H1 (cell line): ENCODE results near the gene KIF4A. TPM values are rescaled to one million over a fixed set of nuclear protein-coding genes. Genes with fewer than 3 reads are reported as not detected.

Experiments used
- CTCF ChIA-PET: fragments of 300-600 bp; sonication (Branson Sonifier 250); formaldehyde crosslinking; loops from one replicate; lab custom pipeline; 2021; ENCODE audit not compliant: partially characterized antibody; lab: Charles Lee
- POLR2A ChIA-PET: fragments of 300-600 bp; sonication (Branson Sonifier 250); formaldehyde crosslinking; loops from one replicate; lab custom pipeline; 2021; ENCODE audit warnings: inconsistent platforms; ENCODE audit not compliant: partially characterized antibody; lab: Charles Lee
- DNase-seq, 2 experiments: peaks; one replicate each; pipeline versions ENCODE4 v3.0.0 to v3.0.0-alpha.2; 2010 to 2022; ENCODE audit warnings: low spot score in 2 of 2, low read depth in 1 of 2, mixed read lengths in 1 of 2
- FAIRE-seq: peaks from 2 replicates; lab custom pipeline; 2011; peaks lifted over from hg19 to GRCh38; lab: Jason Lieb, UNC
- H2AFZ ChIP-seq: 2 replicates; pipeline ENCODE4 v1.8.1; 2012; ENCODE audit warnings: low read length, inconsistent platforms
- H2AK5ac ChIP-seq: 2 replicates; pipeline ENCODE4 v1.6.1; 2013; ENCODE audit warnings: low read depth, low read length
- H2BK120ac ChIP-seq: replicated peaks from 2 replicates; pipeline ENCODE3; 2013; ENCODE audit warnings: low read depth, low read length, inconsistent platforms
- H2BK12ac ChIP-seq: 2 replicates; pipeline ENCODE4 v1.6.1; 2013; ENCODE audit warnings: low read depth, low read length
- H2BK15ac ChIP-seq: 2 replicates; pipeline ENCODE4 v1.6.1; 2013; ENCODE audit warnings: low read length
- H2BK20ac ChIP-seq: 2 replicates; pipeline ENCODE4 v1.6.1; 2013; ENCODE audit warnings: low read length
- H2BK5ac ChIP-seq: 2 replicates; pipeline ENCODE4 v1.6.1; 2013; ENCODE audit warnings: low read depth, low read length
- H3K14ac ChIP-seq: 2 replicates; pipeline ENCODE4 v1.6.1; 2013; ENCODE audit warnings: inconsistent platforms; ENCODE audit not compliant: insufficient read length
- H3K18ac ChIP-seq: 2 replicates; pipeline ENCODE4 v1.6.1; 2013; ENCODE audit warnings: low read length; ENCODE audit errors: extremely low read depth
- H3K23ac ChIP-seq: 2 replicates; pipeline ENCODE4 v1.6.1; 2013; ENCODE audit warnings: inconsistent platforms; ENCODE audit not compliant: insufficient read length
- H3K23me2 ChIP-seq: 2 replicates; pipeline ENCODE4 v1.6.1; 2013; ENCODE audit warnings: low read depth, low read length
- H3K27ac ChIP-seq: 2 replicates; pipeline ENCODE4 v1.6.1; 2011; ENCODE audit warnings: low read depth, low read length, inconsistent platforms
- H3K27me3 ChIP-seq, 4 experiments: replicated peaks in 1 of 4; 1 replicate in 1 of 4; 2 replicates in 3 of 4; pipeline versions ENCODE4 v1.6.1 to v1.8.1; 2011 to 2013; ENCODE audit warnings: low read length in 3 of 4, mild to moderate bottlenecking in 3 of 4, inconsistent platforms in 2 of 4, mixed read lengths in 2 of 4, moderate library complexity in 1 of 4; ENCODE audit not compliant: control insufficient read depth in 3 of 4, insufficient read depth in 3 of 4; ENCODE audit errors: extremely low read depth in 1 of 4
- H3K36me3 ChIP-seq, 4 experiments: 2 replicates each; pipeline versions ENCODE4 v1.6.1 to v1.8.1; 2011 to 2013; ENCODE audit warnings: mild to moderate bottlenecking in 4 of 4, low read length in 3 of 4, moderate library complexity in 2 of 4, control low read depth in 1 of 4, inconsistent platforms in 1 of 4; ENCODE audit not compliant: insufficient read depth in 4 of 4, control insufficient read depth in 2 of 4
- H3K4ac ChIP-seq: replicated peaks from 2 replicates; pipeline ENCODE3; 2013; ENCODE audit warnings: low read length, low read depth, mixed read lengths, inconsistent platforms; ENCODE audit not compliant: insufficient read length
- H3K4me1 ChIP-seq, 4 experiments: replicated peaks in 1 of 4; 1 replicate in 1 of 4; 2 replicates in 3 of 4; pipeline versions ENCODE4 v1.6.1 to v1.8.1; 2011 to 2013; ENCODE audit warnings: low read length in 3 of 4, inconsistent platforms in 2 of 4, mixed read lengths in 1 of 4; ENCODE audit not compliant: insufficient read depth in 4 of 4, control insufficient read depth in 3 of 4
- H3K4me2 ChIP-seq, 2 experiments: 2 replicates each; pipeline versions ENCODE4 v1.6.1 to v1.8.1; 2011 to 2013; ENCODE audit warnings: low read depth in 2 of 2, low read length in 2 of 2, control low read depth in 1 of 2, inconsistent platforms in 1 of 2, mild to moderate bottlenecking in 1 of 2; ENCODE audit not compliant: insufficient read depth in 1 of 2
- H3K4me3 ChIP-seq, 4 experiments: fragments of 200-600, 300-600 bp in 1 of 4; sonication (generic), shearing (Covaris generic), sonication (Bioruptor Twin) in 1 of 4; 2 replicates each; pipeline versions ENCODE4 v1.5.1 to v1.8.1; 2011 to 2016; ENCODE audit warnings: low read length in 4 of 4, low read depth in 3 of 4, control low read depth in 2 of 4, inconsistent platforms in 2 of 4, mild to moderate bottlenecking in 2 of 4, mixed read lengths in 1 of 4, moderate library complexity in 1 of 4; ENCODE audit not compliant: insufficient read depth in 2 of 4; ENCODE audit errors: extremely low read depth in 1 of 4
- H3K56ac ChIP-seq: replicated peaks from 2 replicates; pipeline ENCODE3; 2013; ENCODE audit warnings: low read depth, mild to moderate bottlenecking, mixed read lengths, low read length, inconsistent platforms; ENCODE audit not compliant: insufficient read length
- H3K79me1 ChIP-seq: 2 replicates; pipeline ENCODE4 v1.6.1; 2013; ENCODE audit warnings: low read depth, low read length, control low read depth
- H3K79me2 ChIP-seq, 2 experiments: 2 replicates each; pipeline versions ENCODE4 v1.6.1 to v1.8.1; 2012 to 2013; ENCODE audit warnings: low read length in 2 of 2, mild to moderate bottlenecking in 2 of 2, inconsistent platforms in 1 of 2; ENCODE audit not compliant: insufficient read depth in 2 of 2, control insufficient read depth in 1 of 2
- H3K9ac ChIP-seq, 4 experiments: replicated peaks in 1 of 4; 1 replicate in 1 of 4; 2 replicates in 3 of 4; pipeline versions ENCODE4 v1.6.1 to v1.8.1; 2011 to 2013; ENCODE audit warnings: low read depth in 3 of 4, low read length in 3 of 4, control low read depth in 2 of 4, mild to moderate bottlenecking in 2 of 4, moderate library complexity in 2 of 4, inconsistent platforms in 1 of 4; ENCODE audit errors: extremely low read depth in 1 of 4
- H3K9me3 ChIP-seq, 2 experiments: 2 replicates each; pipeline versions ENCODE4 v1.6.1 to v1.8.1; 2012 to 2013; ENCODE audit warnings: mild to moderate bottlenecking in 2 of 2, moderate library complexity in 2 of 2, control low read depth in 1 of 2, inconsistent platforms in 1 of 2, low read depth in 1 of 2, low read length in 1 of 2, mixed read lengths in 1 of 2; ENCODE audit not compliant: insufficient read depth in 2 of 2
- H4K20me1 ChIP-seq, 2 experiments: replicated peaks in 1 of 2; 2 replicates each; pipeline versions ENCODE3 to v1.8.1; 2011 to 2013; ENCODE audit warnings: inconsistent platforms in 2 of 2, low read length in 2 of 2, mild to moderate bottlenecking in 1 of 2; ENCODE audit not compliant: insufficient read depth in 2 of 2, control insufficient read depth in 1 of 2
- H4K5ac ChIP-seq: 2 replicates; pipeline ENCODE4 v1.6.1; 2013; ENCODE audit warnings: low read length, low read depth, mixed read lengths, inconsistent platforms; ENCODE audit not compliant: insufficient read length
- H4K8ac ChIP-seq: 2 replicates; pipeline ENCODE4 v1.8.0; 2013; ENCODE audit warnings: mild to moderate bottlenecking, moderate library complexity, low read length, inconsistent platforms; ENCODE audit not compliant: insufficient read depth; ENCODE audit errors: extremely low read depth
- H4K91ac ChIP-seq: replicated peaks from 2 replicates; pipeline ENCODE3; 2013; ENCODE audit warnings: low read length, mixed read lengths, inconsistent platforms; ENCODE audit not compliant: insufficient read length
- SUZ12 ChIP-seq: fragments of 200-600 bp; sonication (generic); IDR thresholded peaks from 2 replicates; pipeline ENCODE4 v1.6.1; 2012; ENCODE audit warnings: mild to moderate bottlenecking, inconsistent platforms, low read length, moderate library complexity, mixed read lengths
- ZNF274 ChIP-seq: IDR thresholded peaks from 2 replicates; pipeline ENCODE4 v1.7.0; 2012; ENCODE audit warnings: low read length, borderline replicate concordance; ENCODE audit errors: extremely low read depth
- WGBS, 2 experiments: shearing (Covaris generic) in 1 of 2; methylation state at CpG; one replicate each; pipeline versions ENCODE4 v1.1.6 to v1.1.7; 2013 to 2015; ENCODE audit warnings: low lambda C conversion rate in 2 of 2, mixed read lengths in 2 of 2, inconsistent platforms in 1 of 2, low coverage in 1 of 2, missing lambda C conversion rate in 1 of 2; ENCODE audit not compliant: insufficient replicate concordance in 2 of 2, insufficient coverage in 1 of 2, insufficient read length in 1 of 2; ENCODE audit errors: extremely low coverage in 1 of 2, missing lambda C conversion rate in 1 of 2; 5-methylcytosine and 5-hydroxymethylcytosine counted together
- polyA plus RNA-seq, 7 experiments: library from polyadenylated mRNA; depleted of rRNA in 3 of 7; stranded (reverse) in 5 of 7; unstranded in 2 of 7; fragments of >200 nt in 5 of 7; fragments of 200-250 nt in 2 of 7; gene quantifications; 1 replicate in 5 of 7; 2 replicates in 1 of 7; 4 replicates in 1 of 7; pipeline versions ENCODE4 v1.2.1 to v1.2.3, GENCODE V29; 2011 to 2013; ENCODE audit warnings: missing spikeins in 2 of 7, mixed read lengths in 2 of 7
- total RNA-seq: library from RNA; stranded (reverse); fragmentation: NEBNext Ultra II Directional; extraction: Animal tissue kit (Norgen Biotek cat#: 25700); gene quantifications from 2 replicates; pipeline ENCODE4 v1.2.1, GENCODE V29; 2021

The KIF4A gene
- total and polyA plus RNA-seq, 2 of the 8 experiments (the other 6 are each of a cell fraction or from before 2014, with no cell fraction given): 10.9 to 35.7 TPM

DNA sequence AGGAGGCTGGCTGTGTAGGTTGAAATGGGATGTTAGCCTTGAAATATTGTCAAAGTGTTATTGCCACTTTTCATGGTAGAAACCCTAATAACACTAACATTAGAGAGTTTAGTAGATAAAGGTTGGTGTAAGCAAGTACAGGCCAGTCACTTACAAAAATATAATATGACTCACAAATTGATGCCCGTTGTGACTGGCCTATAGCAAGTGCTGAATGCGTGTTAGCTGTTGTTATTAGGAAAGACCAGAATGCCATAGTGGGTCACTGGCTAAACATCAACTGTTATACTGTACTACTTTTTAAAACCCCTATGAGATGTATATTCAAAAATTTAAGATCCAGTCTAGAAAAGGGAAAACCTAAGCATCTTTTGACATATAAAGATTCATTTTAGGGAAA is 112.8 kb downstream of the KIF4A start:
- Histone ChIP-seq H2BK5ac (no peak overlapping the region), H4K20me1 (no peaks in the 10 kb centered on the region), H2BK15ac (no peak overlapping the region), H3K79me1 (no peaks in the 10 kb centered on the region), H3K4me3 (no peak overlapping the region), H4K91ac (no peak overlapping the region), H3K23me2 (no peaks in the 10 kb centered on the region), H2BK12ac (no peak overlapping the region), H2BK20ac (no peak overlapping the region), H3K9ac (no peak overlapping the region), H3K9me3 (no peaks in the 10 kb centered on the region), H3K79me2 (no peaks in the 10 kb centered on the region), H2BK120ac (no peak overlapping the region), H3K56ac (no peak overlapping the region), H3K14ac (no peak overlapping the region), H3K4me1 (no peaks in the 10 kb centered on the region), H3K4ac (no peak overlapping the region), H4K8ac (no peak overlapping the region), H2AFZ (no peak overlapping the region), H3K27me3 (no peaks in the 10 kb centered on the region), H3K27ac (no peak overlapping the region), H4K5ac (no peak overlapping the region), H3K4me2 (no peak overlapping the region), H3K23ac (no peak overlapping the region), H3K36me3 (peaks cover 3 to 34% (median 16%) of the 10 kb centered on the region in 4 experiments), H2AK5ac (no peak overlapping the region), H3K18ac (no peak overlapping the region)
- DNase-seq (no peak), FAIRE-seq (no peak)
- ChIA-PET POLR2A (no interaction called here), CTCF (no interaction called here)
- WGBS, 2 experiments: 89% methylated on average over 2 of the region's 2 CpGs; no CpG with 5 or more reads in 1 of the 2 experiments
- no peak for TF ChIP-seq SUZ12
- no peak for TF ChIP-seq ZNF274
